Stimulated activated CD4-positive, alpha-beta T cell treated with anti-CD3 and anti-CD28 coated beads, TNF-alpha, amount 100 ng/mL, for 1 hour (primary cell): ENCODE data around the gene OTOGL.
"Not testable (repeated sequence)": the region's sequence is repeated elsewhere in the genome, so short reads cannot be mapped to it uniquely, and the experiment has no call there.

Source experiments
- DNase-seq, 3 donors: peaks; one replicate each; pipeline ENCODE4 v3.0.0-alpha.2; 2020; ENCODE audit warnings: low read depth in 3 of 3, low spot score in 1 of 3

The OTOGL gene

DNA sequence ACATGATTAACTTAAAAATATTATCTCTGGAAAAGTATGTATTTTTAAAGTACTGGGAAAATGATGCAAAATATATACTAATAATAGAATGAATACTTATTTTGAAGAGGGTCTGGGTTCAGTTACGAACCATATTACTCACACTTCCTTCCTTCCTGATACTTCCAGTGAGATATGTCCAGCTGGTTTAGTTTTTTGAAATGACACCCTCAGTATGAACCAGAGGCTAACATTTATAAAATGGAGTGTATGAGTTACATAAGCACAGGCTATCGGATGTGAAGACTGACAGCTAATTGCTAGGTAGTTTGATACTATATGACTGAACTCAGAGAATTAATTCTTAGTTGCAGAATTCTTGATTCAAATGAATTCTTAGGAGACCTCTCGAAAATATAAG lies 122.9 kb downstream of the OTOGL start:
- DNase-seq, result no peak

DNA sequence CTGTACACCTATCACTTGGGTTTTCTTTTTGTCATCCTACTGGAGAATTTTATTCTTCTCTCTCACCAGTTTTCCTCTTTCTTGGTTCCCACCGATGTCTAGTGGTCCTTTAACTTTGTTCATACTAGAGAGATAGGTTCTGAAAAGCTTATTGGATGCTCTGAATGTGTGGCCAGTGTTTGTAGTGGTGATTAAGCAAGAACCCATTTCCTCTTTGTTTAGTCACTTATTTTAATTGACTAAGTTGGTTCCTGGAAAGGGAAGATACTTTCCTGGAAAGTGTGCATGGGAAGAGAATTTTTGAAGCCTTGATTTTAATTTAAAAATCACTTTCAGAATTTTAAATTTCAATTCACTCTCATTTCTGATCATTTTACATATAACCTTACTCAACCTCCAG lies 127.2 kb downstream of the OTOGL start:
- no peak for DNase-seq

DNA sequence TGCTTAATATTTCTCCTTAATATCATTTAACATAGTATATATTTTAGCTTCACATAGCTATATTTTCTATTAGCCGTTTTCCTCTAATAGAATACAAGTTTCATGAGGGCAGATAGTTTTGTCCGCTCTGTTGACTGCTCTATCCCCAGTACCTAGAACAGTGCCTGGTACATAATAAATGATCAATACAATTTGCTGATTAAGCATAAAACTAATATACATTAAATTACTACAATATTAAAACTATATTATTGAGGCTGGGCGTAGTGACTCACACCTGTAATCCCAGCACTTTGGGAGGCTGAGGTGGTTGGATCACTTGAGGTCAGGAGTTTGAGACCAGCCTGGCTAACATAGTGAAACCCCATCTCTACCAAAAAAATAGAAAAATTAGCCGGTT lies 128.6 kb downstream of the OTOGL start:
- not testable (repeated sequence) for DNase-seq

DNA sequence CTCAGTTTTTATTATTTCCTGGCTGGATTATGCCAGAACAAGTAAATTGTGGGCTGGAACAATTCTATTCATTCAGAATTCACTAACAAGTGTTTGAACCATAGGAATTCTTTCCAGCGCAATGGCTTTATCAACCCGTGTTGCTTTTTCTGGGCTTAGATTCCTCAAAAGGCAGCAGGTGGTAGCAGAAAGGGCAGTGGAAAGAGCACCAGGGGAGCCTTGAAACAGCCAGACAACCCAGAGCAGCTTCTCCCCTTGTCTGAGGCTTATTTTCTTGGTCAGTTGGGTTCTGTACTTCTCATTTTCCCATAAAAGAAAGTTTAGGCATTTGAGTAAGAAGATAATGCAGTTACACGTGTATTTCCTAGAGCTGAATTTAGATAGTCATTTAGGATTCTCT lies 130.7 kb downstream of the OTOGL start:
- DNase-seq, result no peak

DNA sequence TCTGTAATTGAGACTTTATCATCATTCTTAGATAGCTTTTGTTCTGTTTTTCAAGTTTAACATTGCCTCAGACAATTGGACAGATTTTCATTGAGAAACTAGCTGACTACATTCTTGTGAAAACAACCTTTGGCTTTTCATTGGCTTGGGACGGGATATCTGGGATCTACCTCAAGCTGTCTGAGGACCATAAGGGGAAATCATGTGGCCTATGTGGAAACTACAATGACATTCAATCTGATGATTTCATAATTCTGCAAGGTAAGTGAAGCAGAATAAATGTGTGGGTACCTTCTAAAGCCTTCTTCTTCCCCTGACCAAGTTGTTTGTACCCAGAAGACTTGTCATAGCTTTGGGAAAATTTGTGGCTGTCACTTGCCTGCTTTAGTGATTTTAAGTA lies 133.5 kb downstream of the OTOGL start:
- DNase-seq, result no peak

DNA sequence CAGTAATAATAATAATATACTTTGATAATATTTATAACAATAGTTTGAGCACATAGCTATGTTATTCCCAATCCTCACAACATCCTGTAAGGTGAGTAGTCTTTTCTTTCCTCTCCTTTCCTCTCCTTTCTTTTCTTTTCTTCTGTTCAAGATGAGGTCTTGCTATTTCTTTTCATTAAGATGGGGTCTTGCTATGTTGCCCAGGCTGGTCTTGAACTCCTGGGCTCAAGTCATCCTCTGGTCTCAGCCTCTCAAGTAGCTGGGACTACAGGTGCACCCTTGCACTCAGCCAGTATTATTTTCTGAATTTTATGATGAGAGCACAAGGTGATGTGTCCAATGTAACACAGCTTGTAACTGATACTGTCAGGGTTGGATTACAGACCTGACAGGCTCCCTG lies 134.6 kb downstream of the OTOGL start:
- DNase-seq, result no peak

DNA sequence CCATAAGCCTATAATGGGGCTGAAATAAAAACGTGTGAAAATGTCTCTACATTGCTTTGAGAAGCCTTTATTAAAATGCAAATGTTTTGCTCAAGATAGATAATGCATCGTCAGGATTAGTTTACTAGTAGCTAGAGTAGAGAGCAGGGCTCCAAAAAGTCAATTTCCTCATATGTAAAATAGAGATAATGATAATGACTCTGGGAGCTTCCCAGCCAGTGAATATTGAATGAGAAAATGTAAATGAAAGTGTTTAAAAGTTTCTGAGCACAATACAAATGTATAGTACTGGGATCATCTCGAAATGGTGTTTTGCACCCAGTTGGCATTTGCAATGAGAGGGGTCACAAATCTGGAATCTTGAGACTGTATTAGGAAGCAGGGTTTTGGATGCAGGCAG lies 135.3 kb downstream of the OTOGL start:
- no peak for DNase-seq

DNA sequence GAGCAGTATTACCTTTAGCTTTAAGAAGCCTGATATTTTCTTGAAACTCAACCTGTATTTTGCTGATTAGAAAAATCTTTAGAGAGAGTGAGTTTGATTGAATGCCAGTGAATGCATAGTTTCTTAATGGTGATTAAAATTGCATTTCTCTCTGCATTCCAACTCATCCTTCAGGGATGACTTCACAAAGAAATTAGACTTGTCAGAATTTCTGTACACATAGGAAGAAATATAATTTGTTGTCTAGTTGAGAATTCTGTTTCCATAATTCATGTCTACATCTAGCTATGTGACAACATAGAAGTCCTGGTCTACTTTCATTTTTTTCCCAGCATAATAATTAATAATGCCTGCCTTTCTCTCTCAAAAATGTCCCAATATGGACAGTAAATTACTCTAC lies 136.6 kb downstream of the OTOGL start:
- no peak for DNase-seq

DNA sequence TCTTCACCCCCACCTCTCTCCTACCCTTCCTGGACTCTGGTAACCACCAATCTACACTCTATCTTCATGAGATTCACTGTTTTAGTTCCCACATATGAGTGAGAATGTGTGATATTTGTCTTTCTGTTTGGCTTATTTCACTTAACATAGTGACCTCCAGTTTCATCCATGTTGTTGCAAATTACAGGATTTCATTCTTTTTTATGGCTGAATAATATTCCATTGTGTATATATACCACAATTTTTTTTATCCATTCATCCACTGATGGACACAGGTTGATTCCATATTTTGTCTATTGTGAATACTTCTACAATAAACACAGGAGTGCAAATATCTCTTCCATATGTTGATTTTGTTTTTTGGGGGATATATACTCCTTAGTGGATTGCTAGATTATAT lies 140.5 kb downstream of the OTOGL start:
- DNase-seq, result no peak

DNA sequence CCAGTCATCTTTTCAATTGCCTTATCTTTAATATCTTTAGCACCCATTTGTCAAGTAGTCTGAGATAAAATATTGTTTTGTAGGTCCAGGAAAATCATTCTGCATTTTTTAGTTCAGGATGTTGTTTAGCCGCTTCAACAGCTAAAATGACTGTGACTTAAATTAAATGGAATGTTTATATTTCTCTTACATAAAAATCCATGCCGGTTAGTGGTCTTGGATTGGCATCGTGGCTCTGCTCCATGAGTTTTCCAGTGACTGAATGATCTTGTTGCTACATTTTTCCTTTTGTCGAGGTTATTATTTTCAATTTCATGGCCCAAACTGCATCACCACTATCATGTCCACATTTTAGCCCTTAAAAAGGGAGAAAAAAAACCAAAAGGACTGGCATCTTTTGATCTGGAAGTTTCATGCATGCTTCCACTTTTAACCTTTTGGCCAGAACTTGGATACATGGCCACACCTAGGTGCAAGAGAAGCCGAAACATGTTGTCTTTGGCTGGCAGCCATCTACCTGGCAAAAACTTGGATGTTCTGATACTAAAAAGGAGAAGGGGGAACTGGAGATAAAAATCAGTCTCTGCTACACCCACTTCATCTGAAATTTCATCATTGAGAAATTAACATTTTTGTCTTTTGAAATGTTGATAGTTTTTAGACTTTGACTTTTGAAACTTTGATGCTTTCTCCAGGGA lies 142.4 kb downstream of the OTOGL start:
- no peak for DNase-seq

DNA sequence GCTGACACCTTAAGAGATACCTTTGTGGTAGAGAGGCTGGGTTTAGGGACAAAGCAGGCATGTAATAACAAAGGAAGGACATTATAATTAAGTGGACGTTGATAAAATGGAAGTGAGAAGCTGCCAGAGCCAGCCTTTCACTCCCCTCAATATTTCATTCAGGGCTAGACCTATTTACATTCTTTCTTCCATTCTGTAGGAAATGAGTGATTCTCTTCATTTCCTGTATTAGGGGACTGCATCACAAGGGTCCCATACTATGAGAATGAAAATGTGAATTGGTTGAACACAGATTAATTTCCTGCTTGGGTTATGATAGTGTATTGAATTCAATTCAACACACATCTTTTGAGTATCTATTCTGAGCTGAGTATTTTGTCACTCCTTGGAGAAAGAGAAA lies 143.0 kb downstream of the OTOGL start:
- DNase-seq, result no peak

DNA sequence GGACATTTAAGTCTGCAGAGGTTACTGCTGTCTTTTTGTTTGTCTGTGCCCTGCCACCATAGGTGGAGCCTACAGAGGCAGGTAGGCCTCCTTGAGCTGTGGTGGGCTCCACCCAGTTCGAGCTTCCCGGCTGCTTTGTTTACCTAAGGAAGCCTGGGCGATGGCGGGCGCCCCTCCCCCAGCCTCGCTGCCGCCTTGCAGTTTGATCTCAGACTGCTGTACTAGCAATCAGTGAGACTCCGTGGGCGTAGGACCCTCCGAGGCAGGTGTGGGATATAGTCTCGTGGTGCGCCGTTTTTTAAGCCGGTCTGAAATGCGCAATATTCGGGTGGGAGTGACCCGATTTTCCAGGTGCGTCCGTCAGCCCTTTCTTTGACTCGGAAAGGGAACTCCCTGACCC lies 150.2 kb downstream of the OTOGL start:
- DNase-seq, result not testable (repeated sequence)

DNA sequence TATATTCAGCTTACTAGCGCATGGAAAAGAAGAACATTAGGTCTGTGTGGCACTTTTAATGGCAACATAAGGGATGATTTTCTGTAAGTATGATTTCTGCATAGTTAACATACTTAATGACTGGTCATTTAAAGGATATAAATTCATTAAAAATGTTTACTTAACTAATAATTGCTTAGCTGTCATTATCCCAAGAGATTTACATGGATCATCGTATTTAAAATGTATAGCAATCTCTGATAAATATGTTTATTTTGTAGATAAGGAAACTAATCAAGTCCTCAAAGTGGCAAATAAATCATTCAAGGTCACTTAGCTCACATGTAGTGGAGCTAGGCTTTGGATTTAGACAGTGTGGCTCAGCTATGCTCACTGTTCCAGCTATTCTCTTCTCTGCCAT lies 158.6 kb downstream of the OTOGL start:
- no peak for DNase-seq

DNA sequence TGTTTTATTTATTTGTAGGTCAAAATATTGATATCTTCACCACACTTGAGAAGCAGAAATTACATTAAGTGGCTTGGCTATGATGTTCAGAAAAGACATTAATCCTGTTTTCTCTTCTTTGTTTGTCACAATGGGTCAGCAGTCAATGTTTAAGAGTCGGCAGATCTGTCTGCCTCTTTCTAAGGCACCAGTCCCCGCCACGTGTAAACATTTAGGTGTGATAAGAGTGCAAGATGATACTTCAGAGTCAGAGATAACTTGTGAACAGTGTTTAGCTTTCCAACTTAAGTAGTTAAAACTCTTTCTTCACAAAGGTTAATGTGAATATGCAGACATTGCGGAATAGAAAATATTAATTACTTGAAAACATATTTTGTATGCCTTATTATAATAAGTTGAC lies 160.9 kb downstream of the OTOGL start:
- DNase-seq, result no peak

DNA sequence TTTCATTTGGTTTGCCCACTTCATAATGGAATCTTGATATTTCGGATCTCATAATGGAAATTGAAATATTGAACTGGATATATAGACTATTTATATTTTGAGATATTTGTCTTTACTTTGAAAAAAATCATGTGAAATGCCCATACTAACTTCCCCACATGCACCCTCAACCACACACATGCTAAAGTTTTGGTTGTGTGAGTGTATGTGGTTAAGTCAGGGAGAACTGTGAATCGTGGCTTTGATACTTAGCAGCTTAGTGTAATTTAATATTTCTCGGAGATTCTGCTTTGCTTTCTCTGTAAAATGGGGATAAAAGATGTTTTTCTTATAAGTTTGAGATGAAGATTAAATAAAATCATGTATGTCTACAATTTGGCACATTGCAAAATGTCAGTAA lies 162.1 kb downstream of the OTOGL start:
- DNase-seq, result no peak

DNA sequence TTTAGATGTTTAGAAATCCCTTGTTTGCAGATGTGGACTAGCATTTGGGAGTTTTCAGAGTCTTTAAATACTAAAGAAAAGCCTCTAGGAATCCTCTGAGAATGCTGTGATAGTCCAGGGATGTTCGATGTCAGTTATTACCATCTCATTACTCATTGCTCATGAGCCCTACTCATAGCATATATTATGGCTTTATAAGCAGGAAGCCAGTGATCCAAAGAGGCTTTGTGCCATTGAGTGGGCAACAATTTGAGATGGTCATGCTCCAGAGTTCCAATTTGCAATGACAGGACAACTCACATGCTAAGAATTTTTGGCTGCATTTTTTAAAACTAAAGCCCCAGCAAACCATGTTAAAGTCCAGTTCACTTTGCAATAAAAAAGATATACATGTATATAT lies 163.0 kb downstream of the OTOGL start:
- DNase-seq, result no peak

DNA sequence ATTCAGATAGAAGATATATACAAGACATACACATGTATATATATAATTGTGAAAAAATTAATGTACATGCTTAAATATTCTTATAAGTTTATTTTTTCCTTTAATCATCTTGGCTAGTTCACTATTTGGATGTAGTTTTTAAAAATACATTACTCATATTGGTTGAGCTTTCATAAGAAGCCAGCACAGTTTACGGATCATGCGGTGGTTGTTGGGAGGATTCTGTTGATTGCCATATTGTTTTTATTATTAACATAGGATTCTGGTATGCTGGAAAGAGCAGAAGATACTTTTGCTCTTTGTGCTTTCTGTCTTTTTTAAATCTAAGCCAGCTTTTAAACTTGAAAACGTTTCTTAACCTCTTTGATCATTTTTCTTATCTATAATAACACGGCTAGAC lies 163.4 kb downstream of the OTOGL start:
- DNase-seq, result no peak

DNA sequence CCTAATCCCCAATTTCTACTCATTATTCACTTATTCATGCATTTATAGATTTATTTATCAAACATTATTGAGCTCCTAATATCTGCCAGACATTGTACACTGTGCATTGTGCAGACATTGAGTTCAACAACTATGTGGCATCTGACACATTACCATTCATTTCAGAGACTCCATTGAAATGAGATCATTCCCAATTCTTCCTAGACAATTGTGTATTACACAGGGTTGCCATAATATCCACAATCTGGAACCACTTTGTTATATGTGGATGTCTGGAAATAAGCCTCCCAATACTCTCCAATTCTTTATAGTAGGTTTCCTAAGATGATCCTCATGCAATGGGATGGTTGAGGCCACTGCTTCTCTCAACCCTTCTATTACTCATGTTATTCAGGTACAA lies 165.0 kb downstream of the OTOGL start:
- DNase-seq, result no peak

DNA sequence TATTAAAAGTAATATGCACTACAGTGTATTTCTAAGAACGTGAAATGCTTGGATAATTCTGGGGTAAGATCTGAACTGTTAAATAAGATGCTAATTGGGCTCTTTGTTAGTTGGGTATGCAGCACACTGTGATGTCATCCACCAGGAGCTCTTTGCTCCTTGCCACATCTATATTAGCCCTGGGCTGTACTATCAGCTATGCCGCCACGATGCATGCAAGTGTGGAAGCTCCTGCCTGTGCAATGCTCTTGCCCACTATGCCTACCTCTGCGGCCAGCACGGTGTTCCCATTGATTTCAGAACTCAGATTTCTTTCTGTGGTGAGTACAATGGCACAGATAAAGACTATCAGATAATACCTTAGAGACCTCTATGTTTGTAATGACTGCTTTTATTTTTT lies 165.6 kb downstream of the OTOGL start:
- DNase-seq, result no peak

DNA sequence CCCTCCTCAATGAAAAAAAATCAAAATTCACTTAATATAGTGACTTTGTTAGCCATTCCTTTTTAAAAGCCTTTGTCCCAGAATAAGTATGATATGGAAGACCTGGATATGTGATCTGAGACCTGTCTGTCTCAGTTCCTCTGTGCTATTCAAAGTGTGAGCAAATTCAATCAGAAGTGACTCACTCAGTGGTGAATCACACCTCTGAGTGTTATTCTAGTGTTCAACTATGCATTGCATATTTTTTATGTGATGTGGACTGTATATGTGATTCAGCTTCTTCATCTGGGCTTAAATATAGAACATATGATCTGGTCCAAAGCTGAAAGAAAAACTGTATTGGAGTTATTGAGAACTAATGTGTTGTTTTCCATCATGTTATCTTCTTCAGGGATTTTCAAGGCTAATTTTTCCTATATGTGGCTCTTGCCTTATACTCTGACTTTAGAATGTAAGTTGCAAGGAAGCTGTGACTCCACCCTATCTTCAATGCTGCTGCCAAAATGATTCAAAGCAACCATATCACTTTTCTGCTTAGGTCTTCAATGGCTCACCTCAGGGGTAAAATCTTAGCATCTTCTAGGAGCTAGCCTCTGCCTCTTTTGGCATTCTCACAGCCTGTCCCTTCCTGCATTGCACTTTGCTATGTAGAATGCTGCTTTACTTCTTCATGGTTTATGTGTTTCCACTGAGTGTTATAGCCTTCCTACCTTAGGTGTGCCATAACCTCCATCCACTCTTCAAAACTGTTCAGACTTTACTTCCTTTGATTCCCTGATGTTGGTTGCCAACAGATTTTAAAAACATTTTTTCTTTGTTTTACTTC lies 169.8 kb downstream of the OTOGL start:
- DNase-seq, result no peak

DNA sequence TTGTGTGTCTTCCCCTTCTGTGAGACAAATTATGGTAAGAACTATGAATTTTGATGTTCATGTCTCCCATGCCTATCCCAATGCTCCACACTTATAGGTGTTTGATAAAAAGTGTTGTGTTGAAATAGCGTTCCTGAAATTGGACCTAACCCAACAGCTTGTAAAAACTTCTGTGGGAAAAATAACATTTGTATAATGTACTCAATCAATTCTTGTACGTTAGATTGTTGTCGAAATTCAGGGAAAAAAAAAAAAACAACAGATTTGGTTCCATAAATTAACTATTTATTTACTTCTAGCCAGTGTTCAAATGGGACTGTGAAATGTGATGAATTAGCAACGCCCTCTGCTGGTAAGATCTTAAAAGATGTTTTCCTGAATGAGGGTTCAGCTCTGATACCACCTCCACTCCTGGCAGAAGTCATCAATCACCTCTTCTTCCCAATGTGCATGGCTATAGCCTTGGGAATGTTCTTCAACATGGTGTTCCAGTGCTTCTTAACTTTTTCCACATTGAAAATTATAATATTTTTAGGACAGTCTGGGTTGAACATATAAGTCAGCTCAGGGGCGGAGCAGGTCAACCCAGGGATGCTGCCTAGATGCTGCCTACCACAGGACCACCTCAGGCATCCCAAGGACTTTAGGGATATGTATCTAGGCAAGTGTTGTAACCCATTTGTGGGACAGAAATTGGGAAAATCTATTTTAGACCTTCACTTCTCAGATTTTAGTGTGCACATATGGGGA lies 170.6 kb downstream of the OTOGL start:
- DNase-seq, result no peak

DNA sequence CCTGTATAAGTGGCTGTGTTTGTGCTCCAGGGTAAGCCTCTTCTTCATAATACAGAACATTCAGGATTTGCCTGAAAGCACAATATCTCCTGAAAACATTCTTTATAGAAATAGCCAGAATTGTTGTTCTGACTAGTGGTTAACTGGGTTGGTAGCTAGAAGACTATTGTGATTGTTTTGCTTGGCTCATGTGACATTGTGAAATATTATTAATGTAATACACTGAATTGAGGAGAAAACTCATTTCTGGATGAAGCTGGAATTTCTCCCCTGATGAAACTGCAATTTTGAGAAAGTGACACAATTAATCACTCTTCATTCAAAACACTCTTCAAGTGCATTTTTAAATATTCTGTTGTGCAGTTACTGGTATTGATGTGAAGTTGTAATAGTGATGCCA lies 172.4 kb downstream of the OTOGL start:
- DNase-seq, result no peak
